Stimulated activated effector memory CD8-positive, alpha-beta T cell treated with anti-CD3 and anti-CD28 coated beads, Interleukin-12 subunit alpha, Interleukin-12 subunit beta, amount 100 ng/mL, for 72 hours (primary cell): ENCODE results near the gene AAGAB.
"Not testable (repeated sequence)": the region's sequence is repeated elsewhere in the genome, so short reads cannot be mapped to it uniquely, and the experiment has no call there.

Experiments used
- ATAC-seq: fragments of 150-1000 bp; cut with Tn5 transposase; 2 replicates; pipeline ENCODE4 v1.10.0; 2021
- DNase-seq, 2 donors: peaks; one replicate each; pipeline ENCODE4 v3.0.0; 2021 to 2022; ENCODE audit warnings: low spot score in 2 of 2
- H3K27ac Mint-ChIP-seq: one replicate; pipeline ENCODE4 v1.8.0; 2022; ENCODE audit warnings: mild to moderate bottlenecking, mixed read lengths
- H3K36me3 Mint-ChIP-seq: one replicate; pipeline ENCODE4 v1.8.0; 2022; ENCODE audit warnings: mild to moderate bottlenecking, mixed read lengths
- H3K4me1 Mint-ChIP-seq: one replicate; pipeline ENCODE4 v1.8.0; 2022; ENCODE audit warnings: mixed read lengths
- H3K4me3 Mint-ChIP-seq: one replicate; pipeline ENCODE4 v1.8.0; 2022; ENCODE audit warnings: mild to moderate bottlenecking, mixed read lengths
- H3K9me3 Mint-ChIP-seq: one replicate; pipeline ENCODE4 v1.8.0; 2022; ENCODE audit warnings: mixed read lengths

Gene AAGAB, protein sequence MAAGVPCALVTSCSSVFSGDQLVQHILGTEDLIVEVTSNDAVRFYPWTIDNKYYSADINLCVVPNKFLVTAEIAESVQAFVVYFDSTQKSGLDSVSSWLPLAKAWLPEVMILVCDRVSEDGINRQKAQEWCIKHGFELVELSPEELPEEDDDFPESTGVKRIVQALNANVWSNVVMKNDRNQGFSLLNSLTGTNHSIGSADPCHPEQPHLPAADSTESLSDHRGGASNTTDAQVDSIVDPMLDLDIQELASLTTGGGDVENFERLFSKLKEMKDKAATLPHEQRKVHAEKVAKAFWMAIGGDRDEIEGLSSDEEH

DNA sequence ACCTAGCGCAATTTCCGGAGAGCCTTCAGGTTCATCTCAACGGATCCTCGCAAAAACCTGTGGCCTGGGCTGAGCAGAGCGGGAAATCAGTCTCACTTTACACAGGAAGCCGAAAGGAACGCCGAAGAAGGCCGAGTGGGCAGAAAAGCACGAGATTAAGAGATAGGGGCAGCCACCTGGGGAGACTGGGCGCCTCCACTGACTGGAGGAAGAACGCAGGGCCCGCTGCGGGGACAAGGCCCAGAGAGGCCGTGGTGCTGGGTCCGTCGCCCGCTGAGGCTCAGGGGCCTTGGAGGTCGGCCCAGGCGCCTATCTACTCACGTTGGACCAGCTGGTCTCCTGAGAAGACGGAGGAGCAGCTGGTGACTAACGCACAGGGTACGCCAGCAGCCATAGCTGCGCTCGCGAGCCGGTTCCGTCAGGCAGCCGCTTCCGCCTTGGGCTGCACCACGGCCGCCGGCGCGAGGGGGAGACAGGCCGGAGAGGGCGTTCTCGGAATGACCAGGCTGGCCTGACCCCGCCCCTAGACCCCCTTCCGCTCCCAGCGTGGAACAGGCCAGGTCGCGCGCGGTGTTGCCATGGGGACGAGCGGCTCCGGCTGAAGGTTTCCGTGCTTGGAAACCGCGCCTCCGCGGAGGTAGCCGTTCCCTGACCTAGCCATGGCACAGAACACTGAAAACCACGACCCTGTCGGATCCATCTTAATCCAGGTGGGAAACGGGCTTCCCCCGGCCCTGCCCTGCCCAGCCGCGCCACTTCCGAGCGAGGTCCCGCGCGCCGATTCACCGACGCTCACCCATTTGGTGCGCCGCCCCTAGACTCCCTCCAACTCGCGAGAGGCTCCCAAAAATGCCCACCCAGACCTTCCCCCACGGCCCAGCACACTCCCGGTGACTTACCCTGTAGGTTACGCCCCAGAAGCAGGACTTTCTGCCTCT lies at the start of gene AAGAB, which contains the start of gene IQCH:
TSS of gene AAGAB (minus strand) at position 424 of the 938 bp plus-strand sequence. CDS start at position 394, 30 bp downstream.
TSS of gene IQCH (plus strand) at position 549 of the 938 bp plus-strand sequence. CDS start at position 660, 111 bp downstream.
- peak; percentile 97 for ATAC-seq
- Mint-ChIP-seq H3K36me3 (peaks cover 10% of the 10 kb centered on the region), H3K9me3 (no peaks in the 10 kb centered on the region), H3K4me1 (peaks cover 45% of the 10 kb centered on the region), H3K4me3 (peak within 1 kb of the TSS; percentile 97), H3K27ac (peak within 1 kb of the TSS; percentile 98)
- peak; percentile 98 to 99 for DNase-seq

DNA sequence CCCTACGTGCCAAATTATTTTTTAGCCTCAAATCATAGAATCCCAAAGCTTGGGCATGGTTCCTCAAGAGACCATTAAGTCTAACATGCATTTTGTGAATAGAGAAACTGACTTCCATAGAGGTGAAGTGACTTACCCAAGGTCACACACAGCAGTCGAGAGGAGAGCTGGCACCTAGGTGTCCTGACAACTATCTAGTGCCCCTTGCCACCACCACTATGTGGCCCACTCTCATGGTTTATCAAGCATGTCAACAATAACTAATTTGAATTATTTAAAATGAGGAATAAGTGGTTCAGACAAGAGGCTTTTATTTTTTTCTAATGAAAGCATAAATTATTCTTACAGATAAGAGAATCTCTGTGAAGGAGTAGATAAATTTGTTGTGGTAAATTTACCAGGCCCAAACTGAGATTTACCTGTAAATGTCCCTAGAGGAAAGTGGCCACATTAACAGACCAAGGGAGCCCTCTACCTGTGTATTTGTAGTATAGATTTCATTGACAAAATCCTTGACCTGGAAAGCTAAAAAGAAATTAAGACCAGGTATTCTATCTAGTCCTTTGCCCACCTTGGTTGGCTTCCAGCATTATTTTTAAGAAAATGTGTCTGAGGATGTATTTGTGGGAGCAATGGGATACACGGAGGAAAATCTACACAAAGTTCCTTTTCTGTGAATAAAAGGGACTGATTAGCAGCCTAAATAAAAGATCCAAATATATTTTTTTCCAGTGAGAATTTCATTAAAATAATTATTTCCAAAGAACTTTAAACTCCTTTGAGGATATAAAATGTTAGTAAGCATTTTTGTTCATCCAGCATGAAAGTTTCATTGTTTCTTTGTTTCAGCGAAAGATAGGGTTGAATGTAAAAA lies 49.3 kb upstream of the AAGAB start:
- no peaks in the 10 kb centered on the region for H3K36me3 Mint-ChIP-seq
- H3K4me1 Mint-ChIP-seq: no peaks in the 10 kb centered on the region
- DNase-seq (no peak), ATAC-seq (no peak)
- no peaks in the 10 kb centered on the region for H3K9me3 Mint-ChIP-seq
- H3K27ac Mint-ChIP-seq: no peak overlapping the region
- no peak overlapping the region for H3K4me3 Mint-ChIP-seq

DNA sequence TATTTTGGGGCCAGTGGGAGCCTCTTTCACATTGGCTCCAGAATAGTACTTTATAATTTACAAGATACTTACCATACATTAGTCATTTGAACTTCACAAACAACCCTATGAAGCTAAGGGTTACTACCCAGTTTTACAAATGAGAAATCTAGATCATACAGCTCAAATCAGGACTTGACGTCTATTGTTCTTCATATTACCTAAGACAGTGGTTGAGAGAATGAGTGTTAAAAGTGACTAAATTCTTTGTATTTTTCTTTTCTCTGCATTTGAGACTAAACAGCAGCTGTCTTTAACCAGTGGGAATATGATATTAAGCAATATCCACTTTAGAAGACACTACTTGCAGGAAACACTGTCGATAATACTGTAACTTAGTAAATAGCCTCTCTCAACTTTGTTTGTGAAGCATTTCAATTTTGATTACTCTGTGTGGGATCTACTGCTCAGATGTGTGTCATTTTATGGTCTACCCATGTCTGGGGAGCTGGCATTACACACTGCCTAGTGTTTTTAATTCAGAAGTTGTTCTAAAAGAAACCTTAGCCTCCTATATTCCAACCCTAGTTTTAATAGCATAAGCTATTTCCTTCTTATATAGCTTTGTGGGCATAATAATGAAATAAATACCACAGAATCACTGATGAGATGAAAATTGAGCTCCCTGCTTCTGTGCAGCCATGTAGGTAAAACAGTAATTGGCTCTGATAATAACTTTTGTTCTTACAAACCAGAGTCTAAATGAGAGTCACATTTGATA lies 46.0 kb upstream of the AAGAB start:
- DNase-seq: no peak
- ATAC-seq: peak; percentile 99
- no peaks in the 10 kb centered on the region for H3K36me3 Mint-ChIP-seq

DNA sequence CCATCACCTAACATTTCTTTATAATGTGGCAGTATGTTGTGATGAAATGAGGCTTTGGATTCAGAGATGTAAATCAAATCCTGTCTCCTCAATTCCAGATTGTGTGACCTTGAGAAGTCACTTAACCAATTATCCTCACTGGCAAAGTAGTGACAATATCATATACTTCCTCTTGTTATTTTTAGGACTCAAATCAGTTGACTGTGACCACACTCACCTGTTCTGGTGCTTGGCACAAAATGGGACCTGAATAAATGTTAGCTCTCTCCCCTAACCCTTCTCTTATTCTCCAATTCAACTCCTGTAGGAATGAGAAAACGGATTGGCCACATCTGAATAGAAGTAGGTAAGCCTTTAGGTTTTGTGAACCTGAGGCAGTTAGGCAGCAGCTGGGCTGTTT lies 42.2 kb upstream of the AAGAB start:
- H3K27ac Mint-ChIP-seq: no peak overlapping the region
- H3K36me3 Mint-ChIP-seq: no peaks in the 10 kb centered on the region
- DNase-seq (no peak), ATAC-seq (no peak)
- H3K4me3 Mint-ChIP-seq: no peak overlapping the region
- peaks cover 7% of the 10 kb centered on the region for H3K4me1 Mint-ChIP-seq
- no peaks in the 10 kb centered on the region for H3K9me3 Mint-ChIP-seq

More for the DNA sequence above, 46.0 kb upstream of the AAGAB start:
- Mint-ChIP-seq H3K9me3 (no peaks in the 10 kb centered on the region), H3K4me1 (peaks cover 7% of the 10 kb centered on the region), H3K27ac (no peak overlapping the region), H3K4me3 (no peak overlapping the region)

DNA sequence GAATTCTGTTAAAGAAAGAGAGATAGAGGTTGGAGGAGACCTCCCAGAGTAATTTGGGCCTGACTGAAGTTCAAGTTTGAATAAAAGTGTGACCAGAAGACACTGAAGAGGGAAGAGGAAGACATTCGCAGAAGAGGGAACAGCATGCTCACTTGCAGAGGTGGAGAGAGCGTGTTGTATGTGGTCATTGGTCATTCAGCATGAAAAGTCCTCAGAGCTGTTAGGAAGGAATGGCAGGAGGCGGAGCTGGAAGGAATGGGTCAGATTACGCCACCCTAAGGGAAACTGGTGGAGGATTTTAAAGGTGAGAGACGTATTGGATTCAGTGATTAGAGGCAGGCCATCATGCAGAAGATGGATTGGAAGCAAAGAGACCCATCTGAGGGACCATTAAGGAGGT lies 41.7 kb upstream of the AAGAB start:
- ATAC-seq: no peak
- H3K9me3 Mint-ChIP-seq: no peaks in the 10 kb centered on the region
- no peak overlapping the region for H3K27ac Mint-ChIP-seq
- no peaks in the 10 kb centered on the region for H3K36me3 Mint-ChIP-seq
- H3K4me1 Mint-ChIP-seq: peaks cover 7% of the 10 kb centered on the region
- DNase-seq: no peak
- H3K4me3 Mint-ChIP-seq: no peak overlapping the region

DNA sequence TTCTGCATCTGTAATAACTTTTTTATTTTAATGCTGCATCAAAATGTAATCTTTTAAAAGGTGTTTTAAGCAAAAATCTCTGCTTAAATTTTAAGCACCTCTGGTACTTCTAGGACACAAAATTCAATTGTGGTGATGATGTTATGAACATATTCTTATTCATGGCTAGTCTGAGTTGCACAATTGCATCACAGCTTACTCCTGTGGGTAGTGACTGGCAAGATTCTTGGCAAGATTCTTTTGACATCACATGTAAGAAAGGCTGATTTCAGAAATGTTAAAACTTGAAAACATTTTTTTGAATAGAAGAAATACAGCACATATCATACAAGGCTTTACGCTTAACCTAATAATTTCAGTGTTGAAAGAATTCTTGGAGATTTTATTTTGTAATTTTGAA lies 35.9 kb upstream of the AAGAB start:
- Mint-ChIP-seq H3K9me3 (no peaks in the 10 kb centered on the region), H3K4me3 (no peak overlapping the region), H3K36me3 (no peaks in the 10 kb centered on the region), H3K27ac (no peak overlapping the region), H3K4me1 (no peaks in the 10 kb centered on the region)
- no peak for ATAC-seq
- no peak for DNase-seq

DNA sequence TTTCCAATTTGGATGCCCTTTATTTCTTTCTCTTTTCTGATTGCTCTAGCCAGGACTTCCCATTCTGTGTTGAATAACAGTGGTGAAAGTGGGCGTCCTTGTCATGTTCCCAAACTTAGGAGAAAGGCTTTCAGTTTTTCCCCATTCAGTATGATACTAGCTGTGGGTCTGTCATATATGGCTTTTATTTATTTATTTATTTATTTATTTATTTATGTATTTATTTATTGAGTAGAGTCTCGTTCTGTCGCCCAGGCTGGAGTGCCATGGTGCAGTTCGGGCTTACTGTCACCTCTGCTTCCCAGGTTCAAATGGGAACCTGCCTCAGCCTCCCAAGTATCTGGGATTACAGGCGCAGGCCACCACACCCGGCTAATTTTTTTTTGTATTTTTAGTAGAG lies 31.9 kb upstream of the AAGAB start:
- not testable (repeated sequence) for ATAC-seq, H3K4me1 Mint-ChIP-seq, H3K9me3 Mint-ChIP-seq, H3K4me3 Mint-ChIP-seq, H3K27ac Mint-ChIP-seq, H3K36me3 Mint-ChIP-seq, DNase-seq

DNA sequence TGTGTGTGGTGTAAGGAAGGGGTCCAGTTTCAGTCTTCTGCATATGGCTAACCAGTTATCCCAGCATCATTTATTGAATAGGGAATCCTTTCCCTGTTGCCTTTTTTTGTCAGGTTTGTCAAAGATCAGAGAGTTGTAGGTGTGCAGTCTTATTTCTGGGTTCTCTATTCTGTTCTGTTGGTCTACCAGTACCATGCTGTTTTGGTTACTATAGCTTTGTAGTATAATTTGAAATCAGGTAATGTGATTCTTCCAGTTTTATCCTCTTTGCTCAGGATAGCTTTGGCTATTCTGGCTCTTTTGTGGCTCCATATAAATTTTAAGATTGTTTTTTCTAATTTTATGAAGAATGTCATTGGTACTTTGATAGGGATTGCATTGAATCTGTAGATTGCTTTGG lies 31.2 kb upstream of the AAGAB start:
- H3K9me3 Mint-ChIP-seq, H3K4me1 Mint-ChIP-seq, DNase-seq, H3K4me3 Mint-ChIP-seq, H3K36me3 Mint-ChIP-seq, H3K27ac Mint-ChIP-seq, ATAC-seq: not testable (repeated sequence)

DNA sequence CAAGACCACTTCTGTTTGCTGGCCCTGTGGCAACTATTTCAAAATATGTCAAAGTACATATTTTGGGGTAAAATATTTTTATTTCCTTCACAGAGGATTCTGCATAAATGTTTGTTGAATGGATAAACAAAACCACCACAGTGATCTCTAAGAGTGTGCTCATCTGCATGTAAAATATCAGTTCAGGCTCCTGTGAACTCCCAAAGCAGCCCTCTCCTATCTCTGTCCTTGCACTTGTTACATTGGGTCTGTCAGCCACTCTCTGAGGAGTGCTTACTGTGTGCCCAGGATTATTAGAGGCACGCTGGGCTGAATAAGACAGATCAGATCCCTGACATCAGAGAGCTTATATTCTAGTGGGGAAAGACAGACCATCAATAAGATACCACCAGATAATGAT lies 27.3 kb upstream of the AAGAB start:
- Mint-ChIP-seq H3K4me3 (no peak overlapping the region), H3K9me3 (no peaks in the 10 kb centered on the region)

DNA sequence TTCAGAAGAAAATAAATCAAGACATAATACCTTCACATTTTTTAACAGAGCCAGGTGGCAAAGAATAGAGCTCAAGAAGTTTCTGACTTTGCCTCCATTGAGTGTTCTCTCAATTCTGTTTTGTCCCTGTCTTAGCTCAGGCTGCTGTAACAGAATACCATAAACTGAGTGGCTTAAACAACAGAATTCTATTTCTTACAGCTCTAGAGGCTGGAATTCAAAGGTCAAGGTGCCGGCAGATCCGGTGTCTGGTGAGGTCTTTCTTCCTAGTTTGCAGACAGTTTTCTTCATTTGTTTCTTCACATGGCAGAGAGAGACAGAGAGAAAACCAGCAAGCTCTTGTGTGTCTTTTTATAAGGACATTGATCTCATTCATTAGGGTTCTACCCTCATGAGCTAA lies 25.8 kb upstream of the AAGAB start:
- ATAC-seq (no peak), DNase-seq (no peak)
- Mint-ChIP-seq H3K27ac (no peak overlapping the region), H3K4me1 (no peaks in the 10 kb centered on the region), H3K9me3 (no peaks in the 10 kb centered on the region), H3K36me3 (no peaks in the 10 kb centered on the region), H3K4me3 (no peak overlapping the region)

More for the DNA sequence above, 27.3 kb upstream of the AAGAB start:
- no peak for ATAC-seq
- no peak for DNase-seq
- H3K27ac Mint-ChIP-seq: no peak overlapping the region
- no peaks in the 10 kb centered on the region for H3K36me3 Mint-ChIP-seq
- H3K4me1 Mint-ChIP-seq: no peaks in the 10 kb centered on the region

DNA sequence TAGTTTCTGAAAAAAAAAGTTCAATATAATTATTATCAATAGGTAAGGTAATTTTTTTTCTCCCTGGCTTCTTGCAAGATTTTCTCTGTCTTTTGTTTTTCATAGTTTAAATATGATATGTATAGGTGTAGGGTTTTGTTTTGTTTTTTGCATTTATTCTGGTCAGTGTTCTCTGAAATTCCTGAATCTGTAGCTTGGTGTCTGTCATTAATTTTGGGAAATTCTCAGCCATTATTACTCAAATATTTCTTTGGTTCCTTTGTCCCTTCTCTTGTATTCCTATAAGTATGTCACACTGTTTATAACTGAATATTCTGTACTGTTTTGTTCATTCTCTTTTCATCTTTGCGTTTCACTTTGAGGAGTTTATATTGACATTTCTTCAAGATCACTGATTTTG lies 22.2 kb upstream of the AAGAB start:
- no peak overlapping the region for H3K27ac Mint-ChIP-seq
- H3K4me3 Mint-ChIP-seq: no peak overlapping the region
- peaks cover 9% of the 10 kb centered on the region for H3K9me3 Mint-ChIP-seq
- H3K36me3 Mint-ChIP-seq: no peaks in the 10 kb centered on the region
- H3K4me1 Mint-ChIP-seq: no peaks in the 10 kb centered on the region
- ATAC-seq (no peak), DNase-seq (no peak)

DNA sequence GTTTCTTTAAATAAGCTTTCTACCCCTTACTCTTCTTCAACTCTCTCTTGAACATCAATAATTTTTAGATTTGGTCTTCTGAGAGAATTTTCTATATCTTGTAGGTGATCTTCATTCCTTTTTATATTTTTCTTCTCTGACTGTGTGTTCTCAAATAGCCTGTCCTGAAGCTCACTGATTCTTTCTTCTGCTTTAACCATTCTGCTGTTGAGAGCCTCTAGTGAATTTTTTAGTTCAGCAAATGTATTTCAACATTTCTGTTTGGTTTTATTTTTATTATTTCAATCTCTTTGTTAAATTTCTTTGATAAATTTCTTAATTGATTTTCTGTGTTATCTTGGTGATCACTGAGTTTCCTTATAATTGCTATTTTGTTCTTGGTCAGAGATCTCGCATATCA lies 19.8 kb upstream of the AAGAB start:
- Mint-ChIP-seq H3K4me3 (no peak overlapping the region), H3K9me3 (peaks cover 9% of the 10 kb centered on the region), H3K27ac (no peak overlapping the region), H3K4me1 (no peaks in the 10 kb centered on the region), H3K36me3 (no peaks in the 10 kb centered on the region)
- DNase-seq: no peak
- no peak for ATAC-seq

DNA sequence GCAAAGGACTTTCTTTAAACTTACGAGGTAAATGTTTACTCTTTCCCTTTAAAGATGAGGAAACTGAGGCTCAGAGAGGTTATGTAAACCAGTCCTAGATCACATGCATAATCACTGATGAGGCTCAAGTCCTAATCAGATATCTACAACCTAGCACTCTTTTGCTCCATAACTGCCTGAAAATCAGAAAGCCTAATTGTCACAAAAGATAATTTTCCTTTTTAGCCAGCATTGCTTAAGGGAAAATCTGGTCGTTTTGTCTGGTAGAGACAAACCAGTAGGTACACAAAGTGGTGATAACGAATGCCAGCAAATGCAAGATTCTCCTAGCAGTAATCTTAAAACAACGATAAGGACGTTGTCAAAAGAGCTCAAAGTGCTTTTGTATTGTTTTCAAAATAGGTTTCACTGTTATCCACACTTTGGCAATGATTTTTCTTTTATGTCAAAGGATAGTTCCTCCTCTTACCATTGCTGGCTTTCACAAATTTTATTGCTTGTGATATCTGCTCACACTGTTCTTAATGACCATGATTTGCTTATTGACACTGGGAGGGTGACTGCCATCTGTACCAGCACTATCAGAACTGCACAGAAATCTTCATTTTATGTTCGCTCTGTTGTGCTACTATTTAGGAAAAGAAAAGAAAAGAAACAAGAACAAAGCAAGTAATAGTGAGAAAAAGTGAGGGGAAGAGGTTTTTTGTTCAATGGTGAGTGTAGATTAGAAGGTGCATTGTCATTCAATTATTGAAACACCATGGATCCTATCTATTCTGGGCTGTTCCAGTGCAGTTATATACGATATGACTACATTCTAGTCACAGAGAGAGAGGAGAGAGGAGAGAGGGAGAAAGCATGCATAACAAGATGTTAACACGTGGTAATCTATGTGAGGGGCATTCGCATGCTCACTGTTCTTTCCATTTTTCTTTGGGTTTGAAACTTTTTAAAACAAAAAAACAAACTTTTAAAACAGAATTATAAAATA lies 13.8 kb upstream of the AAGAB start:
- Mint-ChIP-seq H3K27ac (no peak overlapping the region), H3K36me3 (no peaks in the 10 kb centered on the region), H3K4me1 (no peaks in the 10 kb centered on the region), H3K9me3 (no peaks in the 10 kb centered on the region), H3K4me3 (no peak overlapping the region)
- DNase-seq (no peak), ATAC-seq (no peak)
